ENCODE measurements around the gene ATAD3C.
"Not testable (repeated sequence)": the region's sequence is repeated elsewhere in the genome, so short reads cannot be mapped to it uniquely, and the experiment has no call there.

The ATAD3C gene

DNA sequence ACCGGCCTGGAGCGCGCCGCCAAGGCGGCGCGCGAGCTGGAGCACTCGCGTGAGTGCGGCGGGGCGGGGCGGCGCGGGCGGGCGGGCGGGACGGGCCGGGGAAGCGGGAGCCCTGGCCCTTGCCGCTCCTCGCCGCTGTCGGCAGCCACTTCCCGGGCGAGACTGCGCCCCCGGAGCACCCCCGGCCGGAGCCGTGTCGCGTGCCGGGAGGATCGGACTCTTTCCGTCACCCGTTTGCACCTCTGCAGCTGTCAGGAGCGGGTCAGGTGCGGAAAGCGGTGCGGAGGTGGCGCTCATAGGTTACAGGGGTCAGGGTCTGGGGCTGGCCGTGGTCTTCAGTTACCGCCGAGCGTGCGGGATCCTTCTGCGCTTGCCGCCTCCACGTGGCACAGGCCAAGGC, 62.9 kb downstream of the ATAD3C start:
- DNase-seq; in situ Hi-C loops (cut with HindIII; ENCODE audit: low pct_ligation_motif_present, low pct_unique_long_range_greater_than_20kb, low sequenced_read_pairs): not testable (repeated sequence)

DNA sequence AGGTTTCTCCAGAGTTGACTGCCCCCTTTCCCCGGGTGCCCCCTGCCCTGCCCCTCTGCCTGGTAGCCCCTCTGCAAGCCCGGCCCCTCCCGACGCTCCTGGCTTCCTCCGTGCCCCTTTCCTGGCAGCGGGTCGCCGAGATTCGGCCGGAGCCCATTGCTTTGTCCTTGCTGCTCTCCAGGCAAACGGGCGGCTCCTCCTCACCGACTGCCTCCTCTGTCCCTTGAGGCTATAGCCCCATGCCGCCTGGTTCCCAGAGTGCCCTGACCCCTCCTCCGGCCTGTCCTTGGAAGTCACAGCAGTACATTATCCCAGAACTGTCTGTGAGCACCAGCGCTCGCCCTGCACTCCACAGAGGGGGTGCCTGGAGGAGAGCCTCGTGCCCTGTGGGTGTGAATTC, 64.2 kb downstream of the ATAD3C start:
- in situ Hi-C loops (cut with HindIII; ENCODE audit: low pct_ligation_motif_present, low pct_unique_long_range_greater_than_20kb, low sequenced_read_pairs); DNase-seq: not testable (repeated sequence)

DNA sequence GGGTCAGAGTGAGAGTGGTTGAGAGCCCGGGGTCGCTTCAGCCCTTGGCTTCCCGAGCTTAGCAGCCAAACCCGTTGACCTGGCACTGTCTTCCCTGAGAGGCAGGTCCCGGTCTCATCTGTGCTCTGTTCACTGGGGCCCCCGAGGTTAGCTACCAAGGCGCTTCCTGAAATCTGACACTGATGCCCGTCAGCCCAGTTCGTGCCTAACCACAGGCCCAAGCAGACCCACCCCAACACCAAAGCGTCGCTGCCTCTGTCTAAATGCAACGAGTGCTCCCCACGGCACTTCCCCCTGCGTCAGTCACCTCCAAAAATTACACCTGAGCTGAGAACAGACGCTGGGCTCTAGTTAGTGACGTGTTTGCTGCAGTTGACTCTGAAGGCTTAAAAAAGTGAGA, 64.9 kb downstream of the ATAD3C start:
- DNase-seq; in situ Hi-C loops (cut with HindIII; ENCODE audit: low pct_ligation_motif_present, low pct_unique_long_range_greater_than_20kb, low sequenced_read_pairs): not testable (repeated sequence)

DNA sequence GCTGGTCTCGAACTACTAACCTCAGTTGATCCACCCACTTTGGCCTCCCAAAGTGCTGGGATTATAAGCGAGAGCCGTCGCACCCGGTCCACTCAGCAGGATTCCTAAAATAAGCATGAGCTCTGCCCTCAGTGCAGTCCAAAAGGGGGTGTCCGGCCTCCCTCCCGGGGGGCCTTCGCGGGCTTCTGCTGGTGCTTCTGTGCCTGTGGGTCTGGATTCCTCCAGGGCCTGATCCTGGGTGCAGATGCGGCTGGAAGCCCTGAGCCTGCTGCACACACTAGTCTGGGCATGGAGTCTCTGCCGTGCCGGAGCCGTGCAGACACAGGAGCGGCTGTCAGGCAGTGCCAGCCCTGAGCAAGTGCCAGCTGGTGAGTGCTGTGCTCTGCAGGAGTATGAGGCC, 67.4 kb downstream of the ATAD3C start:
- in situ Hi-C loops (cut with HindIII; ENCODE audit: low pct_ligation_motif_present, low pct_unique_long_range_greater_than_20kb, low sequenced_read_pairs); DNase-seq: not testable (repeated sequence)

DNA sequence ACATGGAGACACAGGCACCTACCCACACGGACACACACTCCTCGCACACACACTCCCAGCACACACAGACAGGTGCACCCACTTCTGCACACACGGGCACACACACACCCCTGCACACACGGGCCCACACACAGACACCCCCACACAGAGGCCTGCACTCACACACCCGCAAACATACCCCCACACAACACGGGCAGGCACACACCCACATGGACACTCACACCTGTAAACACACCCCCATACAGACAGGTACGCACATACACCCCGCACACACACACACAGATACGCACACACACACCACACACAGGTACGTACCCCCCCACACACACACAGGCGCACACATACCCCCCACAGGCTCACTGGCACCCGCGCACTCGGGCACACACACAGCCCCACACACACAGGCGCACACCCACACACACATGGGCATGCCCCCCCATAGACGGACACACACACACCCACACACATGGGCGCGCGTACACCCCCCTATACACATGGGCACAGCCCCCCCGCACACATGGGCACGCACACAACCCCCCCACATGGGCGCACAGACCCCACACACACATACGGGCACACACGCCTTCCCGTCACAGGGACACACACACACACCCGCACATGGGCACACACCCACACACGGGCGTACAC, 68.6 kb downstream of the ATAD3C start:
- in situ Hi-C loops (cut with HindIII; ENCODE audit: low pct_ligation_motif_present, low pct_unique_long_range_greater_than_20kb, low sequenced_read_pairs): no loop called here
- no peak for DNase-seq

DNA sequence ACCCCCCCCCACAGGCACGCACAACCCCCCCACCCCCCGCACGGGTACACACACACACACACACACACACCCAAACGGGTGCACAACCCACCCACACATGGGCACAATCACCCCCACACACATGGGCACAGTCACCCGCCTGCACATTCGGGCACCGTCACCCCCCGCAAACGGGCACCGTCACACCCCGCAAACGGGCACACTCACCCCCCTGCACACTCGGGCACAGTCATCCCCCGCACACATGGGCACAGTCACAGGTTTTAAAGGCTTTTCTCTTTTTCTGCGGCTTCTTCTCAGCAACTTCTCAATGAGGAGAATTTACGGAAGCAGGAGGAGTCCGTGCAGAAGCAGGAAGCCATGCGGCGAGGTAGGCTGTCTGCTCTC, 69.1 kb downstream of the ATAD3C start:
- not testable (repeated sequence) for DNase-seq

More for the DNA sequence above, 69.1 kb downstream of the ATAD3C start:
- in situ Hi-C loops (cut with HindIII; ENCODE audit: low pct_ligation_motif_present, low pct_unique_long_range_greater_than_20kb, low sequenced_read_pairs): not testable (repeated sequence)

Measured in ACHN (cell line).